H1 (cell line): Measurements from ENCODE around the gene ELOVL1. TPM values are rescaled to one million over a fixed set of nuclear protein-coding genes. Genes with fewer than 3 reads are reported as not detected.
"Not testable (repeated sequence)": the region's sequence is repeated elsewhere in the genome, so short reads cannot be mapped to it uniquely, and the experiment has no call there.

Experiments used
- CTCF ChIA-PET: fragments of 300-600 bp; sonication (Branson Sonifier 250); formaldehyde crosslinking; loops from one replicate; lab custom pipeline; 2021; ENCODE audit not compliant: partially characterized antibody; lab: Charles Lee
- POLR2A ChIA-PET: fragments of 300-600 bp; sonication (Branson Sonifier 250); formaldehyde crosslinking; loops from one replicate; lab custom pipeline; 2021; ENCODE audit warnings: inconsistent platforms; ENCODE audit not compliant: partially characterized antibody; lab: Charles Lee
- DNase-seq, 2 experiments: peaks; one replicate each; pipeline versions ENCODE4 v3.0.0 to v3.0.0-alpha.2; 2010 to 2022; ENCODE audit warnings: low spot score in 2 of 2, low read depth in 1 of 2, mixed read lengths in 1 of 2
- FAIRE-seq: peaks from 2 replicates; lab custom pipeline; 2011; peaks lifted over from hg19 to GRCh38; lab: Jason Lieb, UNC
- H2AFZ ChIP-seq: 2 replicates; pipeline ENCODE4 v1.8.1; 2012; ENCODE audit warnings: low read length, inconsistent platforms
- H2AK5ac ChIP-seq: 2 replicates; pipeline ENCODE4 v1.6.1; 2013; ENCODE audit warnings: low read depth, low read length
- H2BK120ac ChIP-seq: replicated peaks from 2 replicates; pipeline ENCODE3; 2013; ENCODE audit warnings: low read depth, low read length, inconsistent platforms
- H2BK12ac ChIP-seq: 2 replicates; pipeline ENCODE4 v1.6.1; 2013; ENCODE audit warnings: low read depth, low read length
- H2BK15ac ChIP-seq: 2 replicates; pipeline ENCODE4 v1.6.1; 2013; ENCODE audit warnings: low read length
- H2BK20ac ChIP-seq: 2 replicates; pipeline ENCODE4 v1.6.1; 2013; ENCODE audit warnings: low read length
- H2BK5ac ChIP-seq: 2 replicates; pipeline ENCODE4 v1.6.1; 2013; ENCODE audit warnings: low read depth, low read length
- H3K14ac ChIP-seq: 2 replicates; pipeline ENCODE4 v1.6.1; 2013; ENCODE audit warnings: inconsistent platforms; ENCODE audit not compliant: insufficient read length
- H3K18ac ChIP-seq: 2 replicates; pipeline ENCODE4 v1.6.1; 2013; ENCODE audit warnings: low read length; ENCODE audit errors: extremely low read depth
- H3K23ac ChIP-seq: 2 replicates; pipeline ENCODE4 v1.6.1; 2013; ENCODE audit warnings: inconsistent platforms; ENCODE audit not compliant: insufficient read length
- H3K23me2 ChIP-seq: 2 replicates; pipeline ENCODE4 v1.6.1; 2013; ENCODE audit warnings: low read depth, low read length
- H3K27ac ChIP-seq: 2 replicates; pipeline ENCODE4 v1.6.1; 2011; ENCODE audit warnings: low read depth, low read length, inconsistent platforms
- H3K27me3 ChIP-seq, 4 experiments: replicated peaks in 1 of 4; 1 replicate in 1 of 4; 2 replicates in 3 of 4; pipeline versions ENCODE4 v1.6.1 to v1.8.1; 2011 to 2013; ENCODE audit warnings: low read length in 3 of 4, mild to moderate bottlenecking in 3 of 4, inconsistent platforms in 2 of 4, mixed read lengths in 2 of 4, moderate library complexity in 1 of 4; ENCODE audit not compliant: control insufficient read depth in 3 of 4, insufficient read depth in 3 of 4; ENCODE audit errors: extremely low read depth in 1 of 4
- H3K36me3 ChIP-seq, 4 experiments: 2 replicates each; pipeline versions ENCODE4 v1.6.1 to v1.8.1; 2011 to 2013; ENCODE audit warnings: mild to moderate bottlenecking in 4 of 4, low read length in 3 of 4, moderate library complexity in 2 of 4, control low read depth in 1 of 4, inconsistent platforms in 1 of 4; ENCODE audit not compliant: insufficient read depth in 4 of 4, control insufficient read depth in 2 of 4
- H3K4ac ChIP-seq: replicated peaks from 2 replicates; pipeline ENCODE3; 2013; ENCODE audit warnings: low read length, low read depth, mixed read lengths, inconsistent platforms; ENCODE audit not compliant: insufficient read length
- H3K4me1 ChIP-seq, 4 experiments: replicated peaks in 1 of 4; 1 replicate in 1 of 4; 2 replicates in 3 of 4; pipeline versions ENCODE4 v1.6.1 to v1.8.1; 2011 to 2013; ENCODE audit warnings: low read length in 3 of 4, inconsistent platforms in 2 of 4, mixed read lengths in 1 of 4; ENCODE audit not compliant: insufficient read depth in 4 of 4, control insufficient read depth in 3 of 4
- H3K4me2 ChIP-seq, 2 experiments: 2 replicates each; pipeline versions ENCODE4 v1.6.1 to v1.8.1; 2011 to 2013; ENCODE audit warnings: low read depth in 2 of 2, low read length in 2 of 2, control low read depth in 1 of 2, inconsistent platforms in 1 of 2, mild to moderate bottlenecking in 1 of 2; ENCODE audit not compliant: insufficient read depth in 1 of 2
- H3K4me3 ChIP-seq, 4 experiments: fragments of 200-600, 300-600 bp in 1 of 4; sonication (generic), shearing (Covaris generic), sonication (Bioruptor Twin) in 1 of 4; 2 replicates each; pipeline versions ENCODE4 v1.5.1 to v1.8.1; 2011 to 2016; ENCODE audit warnings: low read length in 4 of 4, low read depth in 3 of 4, control low read depth in 2 of 4, inconsistent platforms in 2 of 4, mild to moderate bottlenecking in 2 of 4, mixed read lengths in 1 of 4, moderate library complexity in 1 of 4; ENCODE audit not compliant: insufficient read depth in 2 of 4; ENCODE audit errors: extremely low read depth in 1 of 4
- H3K56ac ChIP-seq: replicated peaks from 2 replicates; pipeline ENCODE3; 2013; ENCODE audit warnings: low read depth, mild to moderate bottlenecking, mixed read lengths, low read length, inconsistent platforms; ENCODE audit not compliant: insufficient read length
- H3K79me1 ChIP-seq: 2 replicates; pipeline ENCODE4 v1.6.1; 2013; ENCODE audit warnings: low read depth, low read length, control low read depth
- H3K79me2 ChIP-seq, 2 experiments: 2 replicates each; pipeline versions ENCODE4 v1.6.1 to v1.8.1; 2012 to 2013; ENCODE audit warnings: low read length in 2 of 2, mild to moderate bottlenecking in 2 of 2, inconsistent platforms in 1 of 2; ENCODE audit not compliant: insufficient read depth in 2 of 2, control insufficient read depth in 1 of 2
- H3K9ac ChIP-seq, 4 experiments: replicated peaks in 1 of 4; 1 replicate in 1 of 4; 2 replicates in 3 of 4; pipeline versions ENCODE4 v1.6.1 to v1.8.1; 2011 to 2013; ENCODE audit warnings: low read depth in 3 of 4, low read length in 3 of 4, control low read depth in 2 of 4, mild to moderate bottlenecking in 2 of 4, moderate library complexity in 2 of 4, inconsistent platforms in 1 of 4; ENCODE audit errors: extremely low read depth in 1 of 4
- H3K9me3 ChIP-seq, 2 experiments: 2 replicates each; pipeline versions ENCODE4 v1.6.1 to v1.8.1; 2012 to 2013; ENCODE audit warnings: mild to moderate bottlenecking in 2 of 2, moderate library complexity in 2 of 2, control low read depth in 1 of 2, inconsistent platforms in 1 of 2, low read depth in 1 of 2, low read length in 1 of 2, mixed read lengths in 1 of 2; ENCODE audit not compliant: insufficient read depth in 2 of 2
- H4K20me1 ChIP-seq, 2 experiments: replicated peaks in 1 of 2; 2 replicates each; pipeline versions ENCODE3 to v1.8.1; 2011 to 2013; ENCODE audit warnings: inconsistent platforms in 2 of 2, low read length in 2 of 2, mild to moderate bottlenecking in 1 of 2; ENCODE audit not compliant: insufficient read depth in 2 of 2, control insufficient read depth in 1 of 2
- H4K5ac ChIP-seq: 2 replicates; pipeline ENCODE4 v1.6.1; 2013; ENCODE audit warnings: low read length, low read depth, mixed read lengths, inconsistent platforms; ENCODE audit not compliant: insufficient read length
- H4K8ac ChIP-seq: 2 replicates; pipeline ENCODE4 v1.8.0; 2013; ENCODE audit warnings: mild to moderate bottlenecking, moderate library complexity, low read length, inconsistent platforms; ENCODE audit not compliant: insufficient read depth; ENCODE audit errors: extremely low read depth
- H4K91ac ChIP-seq: replicated peaks from 2 replicates; pipeline ENCODE3; 2013; ENCODE audit warnings: low read length, mixed read lengths, inconsistent platforms; ENCODE audit not compliant: insufficient read length
- WGBS, 2 experiments: shearing (Covaris generic) in 1 of 2; methylation state at CpG; one replicate each; pipeline versions ENCODE4 v1.1.6 to v1.1.7; 2013 to 2015; ENCODE audit warnings: low lambda C conversion rate in 2 of 2, mixed read lengths in 2 of 2, inconsistent platforms in 1 of 2, low coverage in 1 of 2, missing lambda C conversion rate in 1 of 2; ENCODE audit not compliant: insufficient replicate concordance in 2 of 2, insufficient coverage in 1 of 2, insufficient read length in 1 of 2; ENCODE audit errors: extremely low coverage in 1 of 2, missing lambda C conversion rate in 1 of 2; 5-methylcytosine and 5-hydroxymethylcytosine counted together
- polyA plus RNA-seq, 7 experiments: library from polyadenylated mRNA; depleted of rRNA in 3 of 7; stranded (reverse) in 5 of 7; unstranded in 2 of 7; fragments of >200 nt in 5 of 7; fragments of 200-250 nt in 2 of 7; gene quantifications; 1 replicate in 5 of 7; 2 replicates in 1 of 7; 4 replicates in 1 of 7; pipeline versions ENCODE4 v1.2.1 to v1.2.3, GENCODE V29; 2011 to 2013; ENCODE audit warnings: missing spikeins in 2 of 7, mixed read lengths in 2 of 7
- total RNA-seq: library from RNA; stranded (reverse); fragmentation: NEBNext Ultra II Directional; extraction: Animal tissue kit (Norgen Biotek cat#: 25700); gene quantifications from 2 replicates; pipeline ENCODE4 v1.2.1, GENCODE V29; 2021

The ELOVL1 gene
- total and polyA plus RNA-seq, 2 of the 8 experiments (the other 6 are each of a cell fraction or from before 2014, with no cell fraction given) = 28.5 to 68.1 TPM

GRCh38 chr1:43413426-43413825 is 45.6 kb upstream of the ELOVL1 start:
- H4K91ac ChIP-seq, H4K5ac ChIP-seq, H2BK20ac ChIP-seq, H3K27me3 ChIP-seq, H3K56ac ChIP-seq, H3K79me1 ChIP-seq, H3K23ac ChIP-seq, H2BK12ac ChIP-seq, H3K36me3 ChIP-seq, H2AK5ac ChIP-seq, H3K4ac ChIP-seq, DNase-seq, H3K27ac ChIP-seq, H3K14ac ChIP-seq, FAIRE-seq, H3K9me3 ChIP-seq, H3K4me3 ChIP-seq, H4K20me1 ChIP-seq, H3K79me2 ChIP-seq, H3K4me2 ChIP-seq, H4K8ac ChIP-seq, H3K4me1 ChIP-seq, H2AFZ ChIP-seq, H3K18ac ChIP-seq, H2BK120ac ChIP-seq, H2BK5ac ChIP-seq, H3K9ac ChIP-seq, H3K23me2 ChIP-seq, H2BK15ac ChIP-seq: not testable (repeated sequence)
- WGBS, 2 experiments = 96% methylated on average over 1 of the region's 1 CpG; no CpG with 5 or more reads in 1 of the 2 experiments
- ChIA-PET POLR2A (interaction anchor here (1.3 kb wide), 1 partner anchor 24 kb away, joined by 3 read pairs; the partner anchor contains the start of genes MED8 and SZT2), CTCF (interaction anchor here (1.0 to 6.8 kb wide), 17 partner anchors 14 to 339 kb away, joined by 3 to 131 read pairs (median 5); no protein-coding TSS in a partner anchor)
